B cell (primary cell): Measurements from ENCODE around the gene SMAP1. TPM values are rescaled to one million over a fixed set of nuclear protein-coding genes. Genes with fewer than 3 reads are reported as not detected.

Experiments
- ATAC-seq: fragments of 200-7000 bp; cut with Tn5 transposase; one replicate; pipeline ENCODE4 v1.10.0; 2021; ENCODE audit warnings: low read depth, mild to moderate bottlenecking, moderate number of reproducible peaks, moderate library complexity
- CTCF ChIA-PET: fragments of 350-600 bp; sonication (Branson Sonifier 250); formaldehyde crosslinking; loops from one replicate; lab custom pipeline; 2021; ENCODE audit warnings: antibody characterized with exemption, inconsistent platforms; lab: Charles Lee
- POLR2A ChIA-PET: fragments of 350-600 bp; sonication (Branson Sonifier 250); formaldehyde crosslinking; loops from one replicate; lab custom pipeline; 2021; ENCODE audit warnings: antibody characterized with exemption; lab: Charles Lee
- DNase-seq: peaks from one replicate; pipeline ENCODE4 v3.0.0; 2013
- H2AFZ ChIP-seq: 2 replicates; pipeline ENCODE4 v1.6.1; 2012; ENCODE audit warnings: mild to moderate bottlenecking, low read depth, low read length; ENCODE audit not compliant: insufficient read depth, poor library complexity, severe bottlenecking
- H3K27ac ChIP-seq, 2 donors: 1 replicate in 1 of 2; 2 replicates in 1 of 2; pipeline ENCODE4 v1.5.1; 2012 to 2013; ENCODE audit warnings: low read length in 2 of 2, mild to moderate bottlenecking in 2 of 2, moderate library complexity in 1 of 2
- H3K27me3 ChIP-seq, 4 experiments: fragments of 200-600 bp in 1 of 4; sonication (generic) in 1 of 4; replicated peaks in 1 of 4; 1 replicate in 2 of 4; 2 replicates in 2 of 4; pipeline versions ENCODE4 v1.6.1 to v1.7.0; 2013 to 2016; ENCODE audit warnings: low read length in 3 of 4, mild to moderate bottlenecking in 2 of 4, mixed read lengths in 1 of 4, moderate library complexity in 1 of 4; ENCODE audit not compliant: insufficient read depth in 4 of 4, control insufficient read depth in 3 of 4; ENCODE audit errors: control extremely low read depth in 1 of 4
- H3K36me3 ChIP-seq, 2 experiments: replicated peaks in 1 of 2; 1 replicate in 1 of 2; 2 replicates in 1 of 2; pipeline versions ENCODE4 v1.6.1 to v1.7.1; 2013; ENCODE audit warnings: low read length in 1 of 2; ENCODE audit not compliant: insufficient read depth in 2 of 2, control insufficient read depth in 1 of 2; ENCODE audit errors: control extremely low read depth in 1 of 2, extremely low read depth in 1 of 2
- H3K4me1 ChIP-seq, 2 donors: fragments of 200-600 bp in 1 of 2; sonication (generic) in 1 of 2; 1 replicate in 1 of 2; 2 replicates in 1 of 2; pipeline versions ENCODE4 v1.5.1 to v1.6.1; 2013 to 2017; ENCODE audit warnings: low read length in 2 of 2; ENCODE audit not compliant: control insufficient read depth in 2 of 2, insufficient read depth in 2 of 2
- H3K4me2 ChIP-seq: replicated peaks from 2 replicates; pipeline ENCODE3; 2012; ENCODE audit warnings: mild to moderate bottlenecking, low read depth, low read length; ENCODE audit not compliant: poor library complexity, severe bottlenecking
- H3K4me3 ChIP-seq, 5 experiments: fragments of 200-600 bp in 1 of 5; sonication (generic) in 1 of 5; 1 replicate in 3 of 5; 2 replicates in 2 of 5; pipeline versions ENCODE4 v1.5.1 to v1.7.0; 2011 to 2016; ENCODE audit warnings: low read length in 4 of 5, mild to moderate bottlenecking in 4 of 5, low read depth in 2 of 5, control low read depth in 1 of 5, moderate library complexity in 1 of 5; ENCODE audit not compliant: insufficient read depth in 1 of 5; ENCODE audit errors: control extremely low read depth in 1 of 5, extremely low read depth in 1 of 5
- H3K79me2 ChIP-seq: fragments of 200-600 bp; sonication (generic); one replicate; pipeline ENCODE4 v1.6.0; 2016; ENCODE audit warnings: low read length; ENCODE audit not compliant: control insufficient read depth, insufficient read depth
- H3K9ac ChIP-seq: fragments of 200-600 bp; sonication (generic); 2 replicates; pipeline ENCODE4 v1.6.1; 2017; ENCODE audit warnings: mild to moderate bottlenecking, low read length, moderate library complexity
- H3K9me3 ChIP-seq, 3 donors: one replicate each; pipeline versions ENCODE4 v1.6.1 to v1.7.1; 2013; ENCODE audit warnings: low read length in 2 of 3; ENCODE audit not compliant: control insufficient read depth in 2 of 3, insufficient read depth in 1 of 3; ENCODE audit errors: control extremely low read depth in 1 of 3
- H4K20me1 ChIP-seq: 2 replicates; pipeline ENCODE4 v1.6.0; 2012; ENCODE audit warnings: mild to moderate bottlenecking, low read length; ENCODE audit not compliant: insufficient read depth, control insufficient read depth, poor library complexity, severe bottlenecking
- H3K27ac Mint-ChIP-seq: one replicate; pipeline ENCODE4 v1.8.0; 2021; ENCODE audit warnings: mixed read lengths
- H3K27me3 Mint-ChIP-seq: one replicate; pipeline ENCODE4 v1.8.0; 2021; ENCODE audit warnings: mixed read lengths
- H3K4me1 Mint-ChIP-seq: one replicate; pipeline ENCODE4 v1.8.0; 2021; ENCODE audit warnings: mixed read lengths
- H3K4me3 Mint-ChIP-seq: one replicate; pipeline ENCODE4 v1.8.0; 2021; ENCODE audit warnings: mixed read lengths
- H3K9me3 Mint-ChIP-seq: one replicate; pipeline ENCODE4 v1.8.0; 2022; ENCODE audit warnings: mixed read lengths; ENCODE audit not compliant: insufficient read depth
- CTCF ChIP-seq: fragments of 200-600 bp; IDR thresholded peaks from one replicate; pipeline ENCODE4 v1.8.0; 2022; ENCODE audit warnings: antibody characterized with exemption, mild to moderate bottlenecking
- EZH2 ChIP-seq: IDR thresholded peaks from 2 replicates; pipeline ENCODE4 v1.6.1; 2012; ENCODE audit warnings: borderline replicate concordance, low read depth, mild to moderate bottlenecking, moderate library complexity, low read length; ENCODE audit not compliant: insufficient read depth, poor library complexity, severe bottlenecking
- WGBS: methylation state at CpG from one replicate; pipeline ENCODE4 v1.1.5; 2013; ENCODE audit warnings: missing lambda C conversion rate; ENCODE audit not compliant: insufficient coverage; 5-methylcytosine and 5-hydroxymethylcytosine counted together
- intact Hi-C: fragments of 100-400 bp; cut with micrococcal nuclease; formaldehyde crosslinking; loops from one replicate; pipeline ENCODE4 v1.10.0; 2022
- polyA plus RNA-seq: library from polyadenylated mRNA; depleted of rRNA; stranded (reverse); fragments of >200 nt; gene quantifications from 2 replicates; pipeline ENCODE4 v1.2.3, GENCODE V29; 2012
- total RNA-seq, 2 donors: library from RNA; stranded (reverse); fragments of 120-200 nt in 1 of 2; gene quantifications; 1 replicate in 1 of 2; 2 replicates in 1 of 2; pipeline versions ENCODE4 v1.2.3 to v1.2.4, GENCODE V29; 2013 to 2022

The SMAP1 gene
- total and polyA plus RNA-seq, 2 donors (not counting 1 experiment from before 2014, with no cell fraction given): 11.0 to 21.7 TPM

GRCh38 chr6:70857387-70858077, 189.8 kb downstream of the SMAP1 start:
- H3K27me3 Mint-ChIP-seq: no peaks in the 10 kb centered on the region
- Histone ChIP-seq H3K4me2 (peak overlapping the region; percentile 38), H3K9ac (no peak overlapping the region), H3K36me3 (peaks cover 1 to 6% of the 10 kb centered on the region in 2 experiments), H3K27me3 (no peaks in the 10 kb centered on the region), H2AFZ (no peak overlapping the region), H3K79me2 (no peaks in the 10 kb centered on the region), H3K9me3 (no peaks in the 10 kb centered on the region), H3K27ac (no peak overlapping the region), H3K4me1 (peaks cover 10 to 17% of the 10 kb centered on the region in 2 donors), H3K4me3 (no peak overlapping the region), H4K20me1 (peaks cover 5% of the 10 kb centered on the region)
- no peak overlapping the region for H3K27ac Mint-ChIP-seq
- H3K4me3 Mint-ChIP-seq: no peak overlapping the region
- WGBS: no CpG with 5 or more reads among the region's 5 CpGs
- no peaks in the 10 kb centered on the region for H3K9me3 Mint-ChIP-seq
- ATAC-seq (peak; percentile 98), DNase-seq (peak; percentile 59)
- H3K4me1 Mint-ChIP-seq: peaks cover 21% of the 10 kb centered on the region
- CTCF ChIA-PET: interaction anchor here (0.9 to 2.2 kb wide), 7 partner anchors 10 to 637 kb away, joined by 3 to 14 read pairs (median 4); no protein-coding TSS in a partner anchor
- TF ChIP-seq CTCF (no peak), EZH2 (no peak)
- intact Hi-C loops: no loop called here
- POLR2A ChIA-PET: interaction anchor here (0.8 kb wide), 1 partner anchor 431 kb away, joined by 3 read pairs; no protein-coding TSS in a partner anchor

GRCh38 chr6:70860045-70860444, 192.4 kb downstream of the SMAP1 start:
- POLR2A ChIA-PET: no interaction called here

More at GRCh38 chr6:70860045-70860444, 192.4 kb downstream of the SMAP1 start:
- H3K79me2 ChIP-seq: no peaks in the 10 kb centered on the region
- H3K9me3 ChIP-seq: no peaks in the 10 kb centered on the region
- ATAC-seq (no peak), DNase-seq (no peak)
- H3K9ac ChIP-seq: no peak overlapping the region
- no peaks in the 10 kb centered on the region for H3K9me3 Mint-ChIP-seq
- H3K4me3 ChIP-seq: no peak overlapping the region
- no peak overlapping the region for H3K27ac ChIP-seq
- peaks cover 32% of the 10 kb centered on the region for H3K4me1 Mint-ChIP-seq
- CTCF ChIA-PET: interaction anchor here (0.5 to 1.1 kb wide), 3 partner anchors 24 to 42 kb away, joined by 3 to 4 read pairs (median 3); no protein-coding TSS in a partner anchor
- no peak overlapping the region for H3K27ac Mint-ChIP-seq
- H3K4me1 ChIP-seq: peaks cover 17 to 27% of the 10 kb centered on the region in 2 donors
- no peak overlapping the region for H3K4me2 ChIP-seq
- H3K36me3 ChIP-seq: no peaks in the 10 kb centered on the region
- H3K27me3 ChIP-seq: no peaks in the 10 kb centered on the region
- no peak overlapping the region for H2AFZ ChIP-seq
- no CpG with 5 or more reads among the region's 1 CpG for WGBS
- H3K27me3 Mint-ChIP-seq: no peaks in the 10 kb centered on the region
- TF ChIP-seq EZH2 (no peak), CTCF (no peak)
- H4K20me1 ChIP-seq: peaks cover 5% of the 10 kb centered on the region
- H3K4me3 Mint-ChIP-seq: no peak overlapping the region
- intact Hi-C loops: no loop called here
